Testis (tissue), 2 donors: ENCODE data around the gene MACF1.

Source experiments
- POLR2A ChIP-seq: fragments of 450-650 bp; IDR thresholded peaks from one replicate; pipeline ENCODE4 v1.6.1; 2017; ENCODE audit warnings: antibody characterized with exemption, mild to moderate bottlenecking, moderate library complexity
- TF ChIP-seq, protein P1 (sequence below), 3 experiments: fragments of 450-650 bp in 2 of 3; fragments of 200-600 bp in 1 of 3; sonication (generic) in 1 of 3; IDR thresholded peaks; one replicate each; pipeline ENCODE4 v1.5.1; 2016 to 2019; ENCODE audit warnings: antibody characterized with exemption in 3 of 3, mild to moderate bottlenecking in 2 of 3, moderate library complexity in 1 of 3

DNA sequence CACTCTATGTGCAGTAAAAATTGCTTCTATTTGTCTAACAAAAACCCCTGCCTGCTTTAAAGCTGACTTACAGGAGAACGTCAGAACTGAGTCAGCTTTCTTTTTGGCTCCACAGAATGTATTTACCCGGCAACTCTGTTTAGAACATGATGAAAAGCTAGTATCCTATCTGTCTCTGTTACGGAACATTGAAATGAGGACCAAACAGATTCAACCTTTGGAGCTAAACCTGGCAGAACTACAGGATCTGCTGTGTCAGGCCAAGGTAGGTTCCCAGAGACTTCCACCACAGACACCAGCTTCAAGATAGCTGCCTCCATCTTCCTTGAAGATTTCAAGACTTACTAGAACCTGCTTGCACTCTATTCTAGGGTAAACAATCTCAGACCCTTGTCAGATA is 132.6 kb downstream of the MACF1 start:
- TF ChIP-seq, protein P1, sequence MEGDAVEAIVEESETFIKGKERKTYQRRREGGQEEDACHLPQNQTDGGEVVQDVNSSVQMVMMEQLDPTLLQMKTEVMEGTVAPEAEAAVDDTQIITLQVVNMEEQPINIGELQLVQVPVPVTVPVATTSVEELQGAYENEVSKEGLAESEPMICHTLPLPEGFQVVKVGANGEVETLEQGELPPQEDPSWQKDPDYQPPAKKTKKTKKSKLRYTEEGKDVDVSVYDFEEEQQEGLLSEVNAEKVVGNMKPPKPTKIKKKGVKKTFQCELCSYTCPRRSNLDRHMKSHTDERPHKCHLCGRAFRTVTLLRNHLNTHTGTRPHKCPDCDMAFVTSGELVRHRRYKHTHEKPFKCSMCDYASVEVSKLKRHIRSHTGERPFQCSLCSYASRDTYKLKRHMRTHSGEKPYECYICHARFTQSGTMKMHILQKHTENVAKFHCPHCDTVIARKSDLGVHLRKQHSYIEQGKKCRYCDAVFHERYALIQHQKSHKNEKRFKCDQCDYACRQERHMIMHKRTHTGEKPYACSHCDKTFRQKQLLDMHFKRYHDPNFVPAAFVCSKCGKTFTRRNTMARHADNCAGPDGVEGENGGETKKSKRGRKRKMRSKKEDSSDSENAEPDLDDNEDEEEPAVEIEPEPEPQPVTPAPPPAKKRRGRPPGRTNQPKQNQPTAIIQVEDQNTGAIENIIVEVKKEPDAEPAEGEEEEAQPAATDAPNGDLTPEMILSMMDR (IDR thresholded peaks at IDR 0.05): no peak
- no peak for TF ChIP-seq POLR2A
